Muscle of back (tissue), 11 donors: ENCODE results near the gene BSCL2. TPM values are rescaled to one million over a fixed set of nuclear protein-coding genes. Genes with fewer than 3 reads are reported as not detected.
"Not testable (repeated sequence)": the region's sequence is repeated elsewhere in the genome, so short reads cannot be mapped to it uniquely, and the experiment has no call there.

Source experiments
- DNase-seq, 3 donors: peaks; one replicate each; pipeline versions ENCODE4 v3.0.0 to v3.0.0-alpha.2; 2013
- polyA plus RNA-seq, 10 donors: library from polyadenylated mRNA; unstranded; fragments of 120-200 nt; gene quantifications; one replicate each; pipeline ENCODE4 v1.2.1, GENCODE V29; 2013; ENCODE audit not compliant: insufficient read length in 10 of 10

BSCL2 gene
- polyA plus RNA-seq, 10 donors, result 15.1 to 24.5 (median 22.0) TPM

DNA sequence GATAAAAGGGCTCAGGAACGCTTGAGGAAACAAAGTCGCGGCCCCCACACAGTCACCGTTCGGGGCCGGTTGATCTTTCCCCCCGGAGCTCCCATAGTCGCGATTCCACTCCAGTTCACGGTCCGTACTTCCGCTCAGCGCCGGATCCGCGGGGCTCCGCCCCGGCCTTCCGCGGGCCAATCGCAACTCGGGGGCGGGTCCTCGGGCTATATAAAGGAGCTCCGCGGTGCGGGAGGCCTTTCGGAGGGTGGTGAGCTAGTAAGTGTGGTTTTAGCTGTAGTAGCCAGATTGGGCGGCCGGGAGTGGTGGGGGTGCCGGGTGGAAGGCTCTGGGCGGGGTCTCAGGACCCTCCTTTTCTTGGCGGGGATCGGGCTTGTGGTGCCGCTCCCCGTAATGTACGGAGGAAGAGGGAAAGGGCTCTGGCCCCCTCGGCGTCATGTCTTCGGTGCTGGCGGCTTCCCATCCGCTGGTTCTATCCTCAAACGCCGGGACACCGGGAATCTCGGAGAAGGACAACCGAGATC, 42.1 kb downstream of the BSCL2 start, which contains the start of the genes C11orf98 and CSKMT:
TSS of gene C11orf98 (minus strand) at position 136 of the 524 bp plus-strand sequence. CDS start at position 95, 41 bp downstream.
TSS of gene CSKMT (plus strand) at position 238 of the 524 bp plus-strand sequence. CDS start 568 bp downstream, outside the sequence.
- peak; percentile 95 to 98 (median 97) for DNase-seq

DNA sequence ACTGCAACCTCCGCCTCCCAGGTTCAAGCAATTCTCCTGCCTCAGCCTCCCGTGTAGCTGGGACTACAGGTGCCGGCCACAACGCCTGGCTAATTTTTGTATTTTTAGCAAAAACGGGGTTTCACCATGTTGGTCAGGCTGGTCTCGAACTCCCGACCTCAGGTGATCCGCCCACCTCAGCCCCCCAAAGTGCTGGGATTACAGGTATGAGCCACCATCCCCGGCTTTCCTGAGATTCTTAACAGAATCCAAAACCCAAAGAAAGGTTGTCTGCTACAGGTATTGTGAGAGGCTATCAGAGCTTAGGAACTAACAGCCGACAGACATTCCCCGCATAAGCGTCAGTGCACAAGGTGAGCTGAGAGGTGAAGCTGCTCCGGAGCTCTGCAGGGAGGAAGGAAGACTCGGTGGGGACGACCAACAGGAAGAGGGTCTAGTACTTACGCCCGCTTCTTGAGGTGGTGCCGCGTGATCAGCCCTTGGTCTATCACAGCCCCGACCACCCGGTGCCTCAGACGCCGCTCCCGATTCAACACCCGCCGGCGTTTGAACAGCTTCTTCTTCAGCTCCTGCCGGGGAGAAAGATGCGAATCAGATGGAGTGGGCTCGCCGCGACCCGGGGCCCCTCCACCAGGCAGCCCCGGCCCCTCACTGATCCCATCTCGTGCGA, 42.7 kb downstream of the BSCL2 start:
- no peak for DNase-seq

DNA sequence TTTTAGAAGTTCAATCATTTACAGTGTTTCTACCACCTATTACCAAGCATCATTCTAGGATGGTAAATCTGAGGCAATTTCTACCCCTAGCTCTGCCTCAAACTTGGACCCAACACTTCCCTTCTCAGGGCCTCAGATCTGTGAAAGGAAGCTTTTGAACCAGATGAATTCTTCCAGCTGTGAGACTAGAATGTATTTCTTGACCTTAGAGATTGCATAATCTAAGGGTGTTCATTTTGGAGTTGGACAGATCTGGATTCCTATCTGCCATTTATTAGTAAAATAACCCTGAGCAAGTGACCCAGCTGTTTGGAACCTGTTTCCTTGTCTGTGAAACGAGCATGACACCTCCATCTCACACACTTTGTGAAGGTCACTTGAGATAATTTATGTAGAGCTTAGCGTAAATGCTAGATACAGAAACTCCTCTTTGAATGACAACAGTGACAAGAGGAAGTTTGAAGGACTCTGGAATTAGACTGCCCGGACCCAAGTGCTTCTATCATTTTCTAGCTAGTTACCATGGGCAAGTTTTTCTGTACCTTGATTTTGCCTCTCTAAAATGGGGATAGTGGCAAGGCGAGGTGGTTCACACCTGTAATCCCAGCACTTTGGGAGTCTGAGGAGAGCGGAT, 50.3 kb downstream of the BSCL2 start:
- no peak for DNase-seq

- DNase-seq, result no peak
These were observed 52.9 kb downstream of the BSCL2 start for GRCh38 chr11:62654297-62654696.

GRCh38 chr11:62652161-62653006, 54.8 kb downstream of the BSCL2 start:
- DNase-seq, result no peak

GRCh38 chr11:62650283-62650682, 56.9 kb downstream of the BSCL2 start:
- not testable (repeated sequence) for DNase-seq

DNA sequence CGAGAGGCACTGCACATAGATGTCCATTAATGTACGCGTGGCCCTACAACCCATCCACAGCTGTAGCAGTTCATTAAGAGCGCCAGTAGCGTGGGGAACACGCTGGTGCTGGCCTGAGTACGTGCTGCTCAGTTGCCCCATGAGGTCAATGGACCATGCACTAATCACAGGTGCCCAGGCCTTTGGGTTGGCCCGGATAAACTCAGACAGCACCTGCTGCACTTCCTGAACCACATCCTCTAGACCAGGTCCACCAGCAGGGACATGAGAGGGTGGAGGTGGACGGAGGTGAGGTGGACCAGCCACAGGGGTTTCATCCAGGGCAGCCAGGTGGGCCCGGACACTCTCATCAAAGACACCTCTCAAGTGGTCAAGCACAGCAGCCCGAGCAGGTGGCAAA, 57.7 kb downstream of the BSCL2 start:
- no peak for DNase-seq

GRCh38 chr11:62648967-62649364, 58.3 kb downstream of the BSCL2 start:
- no peak for DNase-seq

DNA sequence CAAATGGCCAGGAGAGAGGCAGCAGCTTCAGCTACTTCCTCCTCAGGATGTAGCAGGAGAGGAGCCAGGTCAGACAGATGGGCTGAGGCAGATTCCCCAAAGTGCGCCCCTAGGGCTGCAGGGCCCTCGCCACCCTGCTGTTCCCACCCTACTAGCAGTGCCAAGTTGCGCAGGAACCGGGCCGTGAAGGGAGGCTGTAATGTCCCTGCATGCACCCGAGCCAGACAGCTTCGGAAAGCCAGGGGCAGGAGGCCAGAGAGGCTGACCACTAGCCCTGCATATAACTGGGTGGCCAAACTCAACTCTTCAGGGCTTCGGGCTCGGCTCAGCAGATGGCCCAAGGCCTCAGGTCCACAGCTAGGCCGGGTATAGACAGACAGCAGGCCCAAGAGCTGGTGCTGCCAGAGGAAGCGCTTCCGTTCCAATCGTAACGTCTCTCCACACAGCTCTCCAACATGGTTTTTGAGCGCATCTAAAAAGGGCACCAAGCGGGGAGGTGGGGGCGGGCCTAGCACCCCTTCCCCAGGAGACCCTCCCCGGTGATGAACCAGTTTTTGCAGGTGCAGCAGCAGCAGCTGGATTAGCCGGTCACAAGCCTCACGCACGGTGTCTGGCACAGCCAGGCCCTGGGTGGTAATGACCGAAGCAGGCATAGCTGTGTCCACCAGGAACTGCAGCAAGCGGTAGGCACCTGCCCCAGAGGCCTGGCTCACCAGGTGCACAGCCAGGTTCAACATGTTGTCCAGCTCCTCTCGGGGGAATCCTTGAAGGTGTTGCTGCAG, 58.8 kb downstream of the BSCL2 start:
- no peak for DNase-seq

DNA sequence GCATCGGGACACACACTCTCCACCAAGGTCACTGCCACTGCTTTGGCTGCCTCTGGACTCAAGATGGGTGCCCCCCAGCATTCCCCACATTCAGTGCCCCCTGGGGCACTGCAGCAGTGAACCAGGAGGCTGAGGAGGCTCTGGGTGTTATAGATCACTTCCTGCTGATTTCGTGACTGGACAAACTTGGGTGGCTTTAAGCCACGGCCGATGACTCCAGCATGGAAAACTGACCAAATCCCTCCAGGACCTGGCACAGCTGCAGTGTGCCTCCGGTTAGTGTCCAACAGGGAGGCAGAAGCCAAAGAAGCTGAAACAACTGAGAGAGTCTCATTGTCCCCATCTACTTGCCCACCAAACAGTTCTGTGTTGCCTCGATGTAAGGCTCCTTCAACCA, 59.6 kb downstream of the BSCL2 start:
- no peak for DNase-seq

GRCh38 chr11:62646825-62647608, 60.2 kb downstream of the BSCL2 start:
- DNase-seq, result no peak

- peak; percentile 98 to 99 (median 99) for DNase-seq
These were observed 61.0 kb downstream of the BSCL2 start, which contains the start of gene GANAB for GRCh38 chr11:62645946-62646824. Gene GANAB, minus strand, starts transcription at chr11:62646613. Its CDS starts 14 bp downstream, at chr11:62646599.

DNA sequence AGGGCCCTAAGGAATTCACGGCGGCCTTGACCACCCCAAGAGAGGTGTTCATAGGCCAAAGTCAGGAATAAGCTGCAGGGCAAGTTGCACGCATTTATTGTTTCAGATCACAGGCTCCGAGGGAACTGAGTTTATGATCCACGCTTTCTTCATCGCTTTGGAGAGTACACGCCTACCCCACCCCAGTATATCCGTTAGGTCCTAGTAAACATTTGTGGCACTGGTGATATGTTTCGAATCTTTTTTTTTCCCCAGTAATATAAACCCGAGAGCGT, 61.6 kb downstream of the BSCL2 start:
- no peak for DNase-seq

DNA sequence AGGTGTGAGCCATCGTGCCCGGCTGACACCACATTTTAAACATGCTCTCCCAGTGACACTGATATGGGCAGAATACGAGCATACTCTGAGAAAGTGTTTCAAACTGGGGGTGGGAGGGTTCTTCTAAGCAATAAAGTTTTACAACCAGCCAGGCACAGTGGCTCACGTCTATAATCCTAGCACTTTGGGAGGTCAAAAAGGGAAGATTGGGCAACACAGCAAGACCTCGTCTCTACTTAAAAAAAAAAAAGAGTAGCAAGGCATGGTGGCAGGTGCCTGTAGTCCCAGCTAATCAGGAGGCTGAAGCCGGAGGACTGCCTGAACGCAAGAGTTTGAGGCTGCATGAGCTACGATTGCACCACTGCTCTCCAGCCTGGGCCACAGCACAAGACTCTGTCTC, 63.0 kb downstream of the BSCL2 start:
- no peak for DNase-seq

Other genes with a start within 250 kb of the BSCL2 start
- 100 to 1,000 TPM; 269 to 408 (median 312) TPM for gene AHNAK, start 160.6 kb downstream of the BSCL2 start, polyA plus RNA-seq
- gene EEF1G, start 133.5 kb downstream of the BSCL2 start, polyA plus RNA-seq, result 1,000 to 10,000 TPM; 2,727 to 3,805 (median 3,280) TPM
- 10 to 100 TPM; 11.6 to 17.7 (median 13.8) TPM for gene TUT1, start 115.9 kb downstream of the BSCL2 start, polyA plus RNA-seq
- 10 to 100 TPM; 36.9 to 56.4 (median 44.1) TPM for gene MTA2, start 105.6 kb downstream of the BSCL2 start, polyA plus RNA-seq
- gene EML3, start 94.6 kb downstream of the BSCL2 start, polyA plus RNA-seq, result 10 to 100 TPM; 11.9 to 25.3 (median 17.7) TPM
- 1 to 10 TPM in 8 of 10 donors, under 1 TPM in 2; 0.69 to 2.4 (median 1.6) TPM for gene ROM1, start 94.2 kb downstream of the BSCL2 start, polyA plus RNA-seq
- gene B3GAT3, start 85.4 kb downstream of the BSCL2 start, polyA plus RNA-seq, result 10 to 100 TPM; 13.3 to 22.3 (median 18.7) TPM
- gene GANAB, start 60.8 kb downstream of the BSCL2 start, polyA plus RNA-seq, result 100 to 1,000 TPM; 145 to 211 (median 165) TPM
- 10 to 100 TPM in 6 of 10 donors, 1 to 10 TPM in 4; 9.0 to 13.9 (median 11.1) TPM for gene INTS5, start 54.1 kb downstream of the BSCL2 start, polyA plus RNA-seq
- gene C11orf98, start 42.2 kb downstream of the BSCL2 start, polyA plus RNA-seq, result 10 to 100 TPM; 30.0 to 44.8 (median 33.0) TPM
- 1 to 10 TPM; 1.8 to 4.9 (median 3.1) TPM for gene CSKMT, start 42.1 kb downstream of the BSCL2 start, polyA plus RNA-seq
- 1 to 10 TPM; 4.5 to 8.3 (median 5.7) TPM for gene UQCC3, start 35.8 kb downstream of the BSCL2 start, polyA plus RNA-seq
- 1 to 10 TPM; 3.0 to 8.4 (median 6.6) TPM for gene LBHD1, start 35.2 kb downstream of the BSCL2 start, polyA plus RNA-seq
- 100 to 1,000 TPM in 9 of 10 donors, 10 to 100 TPM in 1; 96.1 to 155 (median 130) TPM for gene UBXN1, start 28.4 kb downstream of the BSCL2 start, polyA plus RNA-seq
- gene LRRN4CL, start 17.9 kb downstream of the BSCL2 start, polyA plus RNA-seq, result 10 to 100 TPM; 12.8 to 31.1 (median 20.4) TPM
- 1 to 10 TPM in 2 of 10 donors, under 1 TPM in 5, not detected in 3; 0.35 to 1.5 (median 0.66) TPM for gene GNG3, start 252 bp upstream of the BSCL2 start, polyA plus RNA-seq
- gene HNRNPUL2, start 20.0 kb upstream of the BSCL2 start, polyA plus RNA-seq, result 10 to 100 TPM; 40.7 to 61.0 (median 47.6) TPM
- gene TTC9C, start 21.1 kb upstream of the BSCL2 start, polyA plus RNA-seq, result 10 to 100 TPM; 22.8 to 32.2 (median 30.1) TPM
- 1 to 10 TPM; 3.2 to 5.1 (median 3.9) TPM for gene ZBTB3, start 46.7 kb upstream of the BSCL2 start, polyA plus RNA-seq
- 100 to 1,000 TPM in 1 of 10 donors, 10 to 100 TPM in 9; 81.9 to 102 (median 89.2) TPM for gene POLR2G, start 54.2 kb upstream of the BSCL2 start, polyA plus RNA-seq
- 10 to 100 TPM; 11.5 to 16.6 (median 14.2) TPM for gene TAF6L, start 64.0 kb upstream of the BSCL2 start, polyA plus RNA-seq
- gene TMEM179B, start 80.0 kb upstream of the BSCL2 start, polyA plus RNA-seq, result 10 to 100 TPM; 24.7 to 29.1 (median 27.6) TPM
- gene TMEM223, start 84.6 kb upstream of the BSCL2 start, polyA plus RNA-seq, result 10 to 100 TPM; 10.6 to 17.0 (median 15.2) TPM
- 10 to 100 TPM; 59.6 to 85.7 (median 65.7) TPM for gene NXF1, start 98.0 kb upstream of the BSCL2 start, polyA plus RNA-seq
- gene STX5, start 124.6 kb upstream of the BSCL2 start, polyA plus RNA-seq, result 10 to 100 TPM; 32.7 to 42.6 (median 35.0) TPM
- not detected for gene TEX54, start 125.4 kb upstream of the BSCL2 start, polyA plus RNA-seq
- gene WDR74, start 132.2 kb upstream of the BSCL2 start, polyA plus RNA-seq, result 10 to 100 TPM; 25.5 to 35.1 (median 31.0) TPM
- gene SLC3A2, start 173.5 kb upstream of the BSCL2 start, polyA plus RNA-seq, result 10 to 100 TPM; 33.4 to 60.9 (median 42.8) TPM
- under 1 TPM in 4 of 10 donors, not detected in 6; 0.05 to 0.49 (median 0.24) TPM for gene CHRM1, start 213.9 kb upstream of the BSCL2 start, polyA plus RNA-seq